HG02970 (cell line): Measurements from ENCODE around the gene EGLN1.
"Not testable (repeated sequence)": the region's sequence is repeated elsewhere in the genome, so short reads cannot be mapped to it uniquely, and the experiment has no call there.

Source experiments
- ATAC-seq: cut with Tn5 transposase; IDR thresholded peaks from one replicate; pipeline ENCODE4 v1.9.1; 2021; ENCODE audit warnings: mild to moderate bottlenecking, moderate library complexity, moderate number of reproducible peaks; ENCODE audit not compliant: unreplicated experiment, low FRiP score

Gene EGLN1

DNA sequence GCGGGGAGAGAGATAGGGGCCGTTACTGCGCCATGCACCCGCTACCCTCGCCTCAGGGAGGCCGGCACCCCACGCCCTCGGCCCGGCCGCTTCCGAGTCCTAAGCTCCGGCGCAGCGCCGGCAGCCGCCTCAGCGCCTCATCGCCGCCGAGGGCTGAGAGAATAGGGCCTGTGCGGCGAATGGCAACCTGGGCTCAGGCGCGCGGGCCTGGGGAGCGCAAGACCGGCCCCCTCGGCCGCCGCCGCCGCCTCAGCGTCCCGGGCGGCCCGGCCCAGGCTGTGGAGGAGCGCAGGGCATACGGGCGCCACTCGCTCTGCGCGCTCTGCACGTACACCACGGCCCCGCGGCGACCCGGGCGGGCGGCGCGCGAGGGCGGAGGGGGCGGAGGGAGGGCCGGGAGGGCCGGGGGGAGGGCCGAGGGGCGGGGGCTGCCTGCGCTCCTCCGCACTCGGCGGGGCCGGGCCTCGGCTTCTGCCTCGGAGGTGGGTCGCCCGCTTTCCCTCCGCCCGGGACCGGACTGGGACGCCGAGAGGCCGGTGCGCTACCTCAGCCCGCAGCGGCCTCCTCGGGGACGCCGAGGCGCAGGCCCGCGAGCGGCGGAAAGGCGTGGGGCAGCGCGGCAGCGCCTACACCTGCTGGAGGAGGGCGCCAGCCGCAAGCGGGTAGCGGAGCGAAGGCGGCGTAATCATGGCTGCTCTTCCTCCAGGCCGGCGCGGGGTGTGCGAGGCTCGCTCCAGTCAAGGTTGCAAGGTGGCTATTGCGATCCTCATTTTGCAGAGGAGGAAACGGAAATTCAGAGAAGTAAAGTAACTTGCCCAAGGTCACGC lies at the start of gene EGLN1:
EGLN1 (minus strand) TSS at position 317 of the 827 bp plus-strand sequence. CDS start 399 bp downstream, outside the sequence.
- peak; percentile 72 for ATAC-seq

DNA sequence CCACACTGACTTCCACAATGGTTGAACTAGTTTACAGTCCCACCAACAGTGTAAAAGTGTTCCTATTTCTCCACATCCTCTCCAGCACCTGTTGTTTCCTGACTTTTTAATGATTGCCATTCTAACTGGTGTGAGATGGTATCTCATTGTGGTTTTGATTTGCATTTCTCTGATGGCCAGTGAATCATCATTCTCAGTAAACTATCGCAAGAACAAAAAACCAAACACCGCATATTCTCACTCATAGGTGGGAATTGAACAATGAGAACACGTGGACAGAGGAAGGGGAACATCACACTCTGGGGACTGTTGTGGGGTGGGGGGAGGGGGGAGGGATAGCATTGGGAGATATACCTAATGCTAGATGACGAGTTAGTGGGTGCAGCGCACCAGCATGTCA lies 49.4 kb upstream of the EGLN1 start:
- not testable (repeated sequence) for ATAC-seq

DNA sequence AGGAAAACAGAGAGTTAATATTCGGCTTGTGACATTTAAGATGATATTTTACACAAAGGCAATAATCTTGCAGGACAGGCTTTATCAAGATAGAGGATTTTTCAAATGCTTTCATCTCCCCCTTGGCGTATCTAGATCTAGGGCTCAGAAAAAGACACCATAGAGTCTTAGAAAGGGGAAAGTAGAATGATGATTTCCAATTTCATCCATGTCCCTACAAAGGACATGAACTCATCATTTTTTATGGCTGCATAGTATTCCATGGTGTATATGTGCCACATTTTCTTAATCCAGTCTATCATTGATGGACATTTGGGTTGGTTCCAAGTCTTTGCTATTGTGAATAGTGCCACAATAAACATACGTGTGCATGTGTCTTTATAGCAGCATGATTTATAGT lies 48.9 kb upstream of the EGLN1 start:
- not testable (repeated sequence) for ATAC-seq

DNA sequence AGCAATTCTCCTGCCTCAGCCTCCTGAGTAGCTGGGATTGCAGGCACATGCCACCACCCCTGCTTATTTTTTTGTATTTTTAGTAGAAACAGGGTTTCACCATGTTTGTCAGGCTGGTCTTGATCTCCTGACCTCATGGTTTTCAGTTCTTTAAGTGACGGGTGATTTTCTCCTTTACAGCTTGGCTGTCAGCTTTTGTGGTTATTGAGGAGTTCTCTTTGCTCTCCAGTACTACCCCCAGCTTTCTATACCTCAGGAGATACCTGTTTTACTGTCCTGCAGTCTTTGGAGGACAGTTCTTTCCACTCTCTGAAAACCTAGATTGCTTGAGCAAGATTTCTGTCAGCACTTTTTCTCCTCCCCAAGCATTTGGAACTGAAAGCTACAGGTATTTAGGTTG lies 45.9 kb upstream of the EGLN1 start:
- ATAC-seq: no peak

DNA sequence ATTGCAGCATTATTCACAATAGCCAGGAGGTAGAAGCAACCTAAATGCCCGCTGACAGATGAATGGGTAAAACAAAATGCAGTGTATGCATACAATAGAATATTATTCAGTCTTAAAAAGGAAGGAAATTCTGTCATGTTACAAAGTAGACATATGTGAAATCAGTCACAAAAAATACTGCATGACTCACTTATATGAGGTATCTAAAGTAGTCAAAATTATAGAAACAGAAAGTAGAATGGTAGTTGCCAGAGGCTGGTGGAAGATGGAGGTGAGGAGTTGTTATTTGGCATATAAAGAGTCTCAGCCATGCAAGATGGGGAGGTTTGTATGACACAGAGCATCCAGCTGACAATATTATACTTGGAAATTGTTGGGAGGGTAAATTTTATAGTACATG lies 43.0 kb upstream of the EGLN1 start:
- ATAC-seq: no peak

DNA sequence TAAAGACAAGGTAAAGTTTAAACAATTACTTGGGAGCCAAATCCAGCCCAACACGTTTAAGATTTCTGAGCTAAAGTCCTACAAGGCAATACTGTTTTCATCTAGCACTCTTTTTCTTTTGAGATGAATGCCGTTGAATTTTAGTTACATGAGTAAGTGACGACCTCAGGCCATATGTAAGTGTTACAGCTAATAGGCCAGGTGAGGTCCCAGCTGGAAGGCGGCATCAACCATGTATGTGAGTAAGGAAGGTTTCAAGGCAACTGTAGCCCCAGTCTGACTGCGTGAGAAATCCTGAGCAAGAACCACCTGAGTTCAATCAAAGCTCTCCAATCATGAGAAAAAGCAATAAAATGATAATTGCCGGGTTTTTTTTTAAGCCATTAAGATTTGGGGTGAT lies 41.5 kb upstream of the EGLN1 start:
- no peak for ATAC-seq

DNA sequence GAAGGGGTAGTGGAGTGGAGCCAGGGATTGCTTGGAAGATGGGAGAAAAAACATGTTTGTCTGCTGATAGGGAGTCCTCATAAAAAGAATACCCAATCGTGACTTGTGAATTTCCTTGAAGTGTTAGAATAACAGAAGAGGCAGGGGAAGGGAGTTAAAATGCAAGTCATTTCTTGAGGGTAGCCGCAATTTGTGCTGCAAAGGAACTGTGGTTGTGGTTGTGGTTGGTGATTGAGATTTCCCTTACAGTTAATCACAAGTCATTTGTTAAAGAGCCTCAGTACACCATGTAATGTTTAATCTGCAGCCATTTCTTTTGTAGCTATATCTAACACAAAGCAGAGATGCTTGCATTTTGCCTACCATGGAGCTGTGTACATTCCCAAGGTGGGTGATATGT lies 38.5 kb upstream of the EGLN1 start:
- ATAC-seq: no peak

DNA sequence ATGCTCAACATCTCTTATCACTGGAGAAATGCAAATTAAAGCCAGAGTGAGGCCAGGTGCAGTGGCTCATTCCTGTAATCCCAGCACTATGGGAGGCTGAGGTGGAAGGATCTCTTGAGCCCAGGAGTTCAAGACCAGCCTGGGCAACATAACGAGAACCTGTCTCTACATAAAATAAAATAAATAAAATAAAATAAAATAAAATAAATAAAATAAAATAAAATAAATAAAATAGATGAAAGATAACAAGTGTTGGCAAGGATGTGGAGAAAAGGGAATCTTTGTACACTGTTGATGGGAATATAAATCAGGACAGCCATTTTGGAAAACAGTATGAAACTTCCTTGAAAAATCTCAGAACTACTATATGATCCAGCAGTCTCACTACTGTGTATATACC lies 37.4 kb upstream of the EGLN1 start:
- ATAC-seq: not testable (repeated sequence)

DNA sequence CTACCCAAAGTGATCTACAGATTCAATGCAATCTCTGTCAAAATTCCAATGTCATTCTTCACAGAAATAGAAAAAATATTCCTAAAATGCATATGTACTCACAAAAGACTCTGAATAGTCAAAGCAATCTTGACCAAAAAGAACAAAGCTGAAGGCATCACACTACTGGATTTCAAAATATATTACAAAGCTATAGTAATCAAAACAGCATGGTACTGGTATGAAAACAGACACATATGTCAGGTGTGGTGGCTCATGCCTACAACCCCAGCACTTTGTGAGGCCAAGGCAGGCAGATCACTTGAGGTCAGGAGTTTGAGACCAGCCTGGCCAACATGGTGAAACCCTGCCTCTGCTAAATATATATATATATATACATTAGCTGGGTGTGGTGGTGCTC lies 35.9 kb upstream of the EGLN1 start:
- not testable (repeated sequence) for ATAC-seq

DNA sequence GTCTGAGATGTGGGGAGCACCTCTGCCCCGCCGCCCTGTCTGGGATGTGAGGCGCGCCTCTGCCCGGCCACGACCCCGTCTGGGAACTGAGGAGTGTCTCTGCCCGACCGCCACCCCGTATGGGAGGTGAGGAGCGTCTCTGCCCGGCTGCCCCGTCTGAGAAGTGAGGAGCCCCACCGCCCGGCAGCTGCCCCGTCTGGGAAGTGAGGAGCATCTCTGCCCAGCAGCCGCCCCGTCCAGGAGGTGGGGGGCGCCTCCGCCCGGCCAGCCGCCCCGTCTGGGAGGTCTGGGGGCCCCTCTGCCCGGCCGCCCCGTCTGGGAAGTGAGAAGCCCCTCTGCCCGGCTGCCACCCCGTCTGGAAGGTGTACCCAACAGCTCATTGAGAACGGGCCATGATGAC lies 32.0 kb upstream of the EGLN1 start:
- not testable (repeated sequence) for ATAC-seq

DNA sequence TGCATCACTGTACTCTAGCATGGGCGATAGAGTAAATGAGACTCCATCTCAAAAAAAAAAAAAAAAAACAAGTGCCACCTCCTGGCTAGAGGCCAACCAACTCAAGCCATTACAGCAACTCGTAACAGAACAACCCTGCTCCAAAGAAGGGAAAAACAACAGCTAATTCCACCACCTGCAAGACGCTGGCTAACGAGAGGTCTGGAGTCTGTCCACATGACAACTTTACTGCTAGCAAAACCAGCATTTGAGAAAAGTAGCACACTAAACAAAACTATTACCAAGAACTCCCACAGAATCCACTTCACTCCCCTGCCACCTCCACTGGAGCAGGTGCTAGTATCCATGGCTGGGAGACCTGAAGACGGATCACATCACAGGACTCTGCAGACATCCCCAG lies 24.1 kb upstream of the EGLN1 start:
- ATAC-seq: no peak

DNA sequence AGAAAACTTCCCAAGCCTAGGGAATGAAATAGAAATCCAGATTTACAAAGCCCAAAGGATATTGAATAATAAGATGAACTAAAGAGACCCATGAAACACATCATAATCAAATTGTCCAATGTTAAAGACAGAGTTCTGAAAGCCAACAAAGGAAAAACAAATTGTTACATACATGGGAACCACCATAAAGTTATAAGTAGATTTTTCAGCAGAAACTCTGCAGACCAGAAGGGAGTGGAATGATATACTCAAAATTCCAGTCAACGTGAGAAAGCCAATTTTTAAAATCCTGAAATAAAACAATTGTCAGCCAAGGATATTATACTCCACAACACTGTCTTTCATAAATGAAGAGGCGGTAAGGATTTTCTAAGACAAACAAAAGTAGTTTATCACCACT lies 22.0 kb upstream of the EGLN1 start:
- no peak for ATAC-seq

DNA sequence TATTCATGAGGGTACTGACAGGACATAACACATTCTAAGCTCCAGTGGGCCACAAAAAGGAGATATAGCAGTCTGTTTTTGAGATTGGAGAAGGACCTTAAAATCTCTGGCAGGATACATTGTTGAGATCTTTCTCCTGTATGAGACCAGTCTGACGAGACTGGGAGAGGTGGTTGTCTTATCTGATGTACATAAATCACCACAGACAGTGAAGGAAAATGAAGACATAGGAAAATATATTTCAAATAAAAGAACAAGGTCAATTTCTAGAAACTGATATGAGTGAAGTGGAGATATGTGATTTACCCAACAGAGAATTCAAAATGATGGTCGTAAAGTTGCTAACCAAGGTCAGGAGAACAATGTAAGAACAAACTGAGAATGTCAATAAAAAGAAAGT lies 21.3 kb upstream of the EGLN1 start:
- no peak for ATAC-seq

DNA sequence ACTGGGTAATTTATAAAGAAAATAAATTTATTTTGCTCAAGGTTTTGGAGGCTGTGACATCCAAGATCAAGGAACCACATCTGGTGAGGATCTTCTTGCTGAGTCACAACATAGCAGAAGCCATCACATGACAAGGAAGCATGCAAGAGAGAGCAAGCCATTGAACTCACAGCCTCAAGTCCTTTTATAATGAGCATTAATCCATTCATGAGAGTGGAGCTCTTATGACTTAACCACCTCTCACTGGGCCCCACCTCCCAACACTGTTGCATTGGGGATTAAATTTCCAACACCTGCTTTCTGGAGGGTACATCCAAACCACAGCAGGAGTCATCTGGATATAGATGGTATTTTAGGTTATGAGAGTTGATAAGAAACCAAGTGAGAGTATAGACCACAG lies 20.6 kb upstream of the EGLN1 start:
- ATAC-seq: no peak

DNA sequence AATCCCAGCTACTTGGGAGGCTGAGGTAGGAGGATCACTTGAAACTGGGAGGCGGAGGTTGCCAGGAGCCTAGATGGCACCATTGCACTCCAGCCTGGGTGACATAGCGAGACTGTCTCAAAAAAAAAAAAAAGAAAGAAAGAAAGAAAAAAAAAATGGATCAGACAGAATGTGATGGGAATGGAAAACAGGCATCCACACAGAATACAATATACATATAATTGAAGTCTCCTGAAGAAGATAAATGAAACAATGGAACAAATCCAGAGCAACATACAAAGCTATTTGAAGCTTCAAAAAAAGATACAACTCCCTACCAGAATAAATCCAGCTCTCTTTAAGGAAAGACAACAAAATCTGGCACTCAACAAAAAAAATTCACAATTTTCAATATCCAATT lies 10.9 kb upstream of the EGLN1 start:
- no peak for ATAC-seq

DNA sequence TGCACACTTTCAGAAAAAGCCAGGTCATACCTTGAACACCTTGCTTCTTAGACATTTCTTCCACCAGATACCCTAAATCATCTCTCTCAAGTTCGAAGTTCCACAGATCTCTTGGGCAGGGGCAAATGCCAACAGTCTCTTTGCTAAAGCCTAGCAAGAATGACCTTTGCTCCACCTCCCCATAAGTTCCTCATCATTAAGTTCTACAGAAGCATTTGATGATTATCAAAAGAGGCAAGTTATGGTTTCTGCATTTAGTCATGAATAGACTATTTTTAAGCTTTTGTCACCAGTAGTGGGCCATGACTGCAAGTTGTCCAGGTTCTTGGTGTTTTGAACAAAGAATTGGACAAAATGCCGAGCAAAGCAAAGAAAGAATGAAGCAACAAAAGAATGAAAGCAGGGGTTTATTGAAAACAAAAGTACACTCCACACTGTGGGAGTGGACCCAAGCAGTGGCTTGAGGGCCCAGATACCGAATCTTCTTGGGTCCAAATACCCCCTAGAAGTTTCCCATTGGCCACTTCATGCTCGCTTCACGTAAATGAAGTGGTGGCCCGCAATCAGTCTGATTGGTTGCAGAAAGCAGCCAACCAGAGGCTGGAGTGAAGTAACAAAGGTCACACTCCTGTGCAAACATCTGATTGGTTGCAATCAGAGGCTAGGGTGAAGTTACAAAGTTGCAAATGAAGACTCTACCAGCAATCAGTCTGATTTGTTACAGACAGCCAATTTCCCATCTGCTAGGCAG lies 9.8 kb upstream of the EGLN1 start:
- no peak for ATAC-seq

DNA sequence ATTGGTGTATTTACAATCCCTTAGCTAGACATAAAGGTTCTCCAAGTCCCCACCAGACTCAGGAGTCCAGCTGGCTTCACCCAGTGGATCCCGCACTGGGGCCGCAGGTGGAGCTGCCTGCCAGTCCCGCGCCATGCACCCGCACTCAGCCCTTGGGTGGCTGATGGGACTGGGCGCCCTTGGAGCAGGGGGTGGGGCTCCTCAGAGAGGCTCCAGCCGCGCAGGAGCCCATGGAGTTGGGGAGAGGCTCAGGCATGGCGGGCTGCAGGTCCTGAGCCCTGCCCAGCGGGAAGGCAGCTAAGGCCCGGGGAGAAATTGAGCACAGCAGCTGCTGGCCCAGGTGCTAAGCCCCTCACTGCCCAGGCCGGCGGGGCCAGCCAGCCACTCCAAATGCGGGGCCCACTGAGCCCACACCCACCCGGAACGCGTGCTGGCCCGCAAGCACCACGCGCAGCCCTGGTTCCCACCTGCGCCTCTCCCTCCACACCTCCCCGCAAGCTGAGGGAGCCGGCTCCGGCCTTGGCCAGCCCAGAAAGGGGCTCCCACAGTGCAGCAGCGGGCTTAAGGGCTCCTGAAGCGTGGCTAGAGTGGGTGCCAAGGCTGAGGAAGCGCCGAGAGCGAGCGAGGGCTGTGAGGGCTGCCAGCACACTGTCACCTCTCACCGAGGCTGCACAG lies 8.7 kb upstream of the EGLN1 start:
- not testable (repeated sequence) for ATAC-seq

DNA sequence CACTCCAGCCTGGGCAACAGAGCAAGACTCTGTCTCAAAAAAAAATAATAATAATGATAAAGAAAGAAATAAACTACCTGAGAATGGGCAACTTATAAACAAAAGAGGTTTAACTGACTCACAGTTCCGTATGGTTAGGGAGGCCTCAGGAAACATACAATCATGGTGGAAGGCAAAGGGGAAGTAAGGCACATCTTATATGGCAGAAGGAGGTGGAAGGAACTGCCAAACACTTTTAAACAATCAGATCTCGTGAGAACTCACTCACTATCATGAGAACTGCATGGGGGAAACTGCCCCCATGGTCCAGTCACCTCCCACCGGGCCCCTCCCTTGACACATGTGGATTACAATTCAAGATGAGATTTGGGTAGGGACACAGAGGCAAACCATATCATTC lies 6.3 kb upstream of the EGLN1 start:
- ATAC-seq: no peak

DNA sequence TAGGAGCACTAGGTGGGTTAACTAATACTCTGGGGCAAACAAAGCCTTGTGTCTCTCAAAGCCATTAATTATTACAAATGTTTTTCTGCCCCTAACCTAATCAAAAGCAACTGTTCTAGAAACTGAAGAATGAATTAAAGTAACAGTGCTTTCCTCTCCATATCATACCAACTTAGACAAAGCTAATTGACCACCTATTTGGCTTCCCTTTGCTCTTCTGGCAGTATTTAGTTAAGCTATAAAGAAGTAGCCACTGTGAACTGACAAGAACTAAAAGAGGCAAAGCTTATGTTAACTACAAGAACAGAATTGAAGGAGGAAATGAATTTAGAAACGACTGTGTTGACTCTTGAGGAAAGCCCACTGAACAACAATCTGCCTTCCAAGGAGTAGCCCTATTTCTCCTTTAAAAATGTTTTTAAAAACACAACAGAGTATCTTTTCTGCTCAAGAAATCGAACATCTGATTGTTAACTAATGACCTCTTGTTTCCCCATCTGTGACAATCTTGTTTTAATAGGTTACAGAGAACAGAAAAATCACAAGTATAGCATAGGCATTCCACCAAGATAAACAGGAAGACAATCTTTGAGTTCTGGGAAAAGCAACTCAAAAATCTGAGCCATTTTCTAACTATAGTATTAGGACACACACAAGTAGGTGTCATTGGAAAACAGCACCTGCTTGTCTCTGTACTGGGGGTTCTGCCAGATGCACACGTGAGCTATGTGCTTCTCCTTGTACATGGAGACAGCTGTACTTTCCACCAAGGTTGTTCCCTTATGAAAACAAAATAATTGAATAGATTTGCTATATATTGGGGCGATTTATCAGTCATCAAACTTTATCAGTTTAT lies 3.1 kb upstream of the EGLN1 start:
- no peak for ATAC-seq

DNA sequence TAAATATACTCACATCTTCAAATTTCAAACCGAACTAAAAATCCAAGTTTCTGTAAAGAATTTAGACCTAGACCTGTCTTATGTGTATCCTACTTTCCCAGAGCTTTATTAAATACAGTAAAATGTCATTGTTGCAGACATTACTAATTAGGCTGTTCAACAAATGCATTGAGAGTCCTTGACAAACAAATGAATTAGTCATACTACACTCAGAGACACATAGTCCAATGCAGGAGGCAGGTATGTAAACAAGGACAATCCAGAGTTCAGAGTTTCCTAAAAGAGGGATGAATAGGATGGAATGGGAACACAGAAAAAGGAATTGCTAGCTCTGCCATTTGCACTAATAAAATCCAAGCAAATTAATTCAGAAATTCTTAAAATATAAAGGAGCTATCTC lies 1.6 kb upstream of the EGLN1 start:
- ATAC-seq: no peak
